GM12865 (cell line): ENCODE measurements around the gene RAP2C.

Experiments used
- DNase-seq: peaks from one replicate; pipeline ENCODE4 v3.0.0; 2010; ENCODE audit warnings: low read depth
- H3K4me3 ChIP-seq: 2 replicates; pipeline ENCODE4 v1.5.1; 2011; ENCODE audit warnings: mild to moderate bottlenecking, low read depth, low read length, control low read depth
- CTCF ChIP-seq: IDR thresholded peaks from 2 replicates; pipeline ENCODE4 v1.5.1; 2011; ENCODE audit warnings: low read length, control low read depth, low read depth, inconsistent platforms; ENCODE audit not compliant: insufficient read depth; ENCODE audit errors: missing control alignments

The RAP2C gene

GRCh38 chrX:132235488-132235887 is 16.2 kb upstream of the RAP2C start:
- H3K4me3 ChIP-seq, result no peak overlapping the region
- TF ChIP-seq CTCF, result no peak
- DNase-seq, result no peak

- no peak for DNase-seq
- H3K4me3 ChIP-seq, result no peak overlapping the region
- TF ChIP-seq CTCF, result no peak
These were observed 12.3 kb upstream of the RAP2C start for GRCh38 chrX:132231587-132231986.

GRCh38 chrX:132227383-132228112 is 8.3 kb upstream of the RAP2C start:
- H3K4me3 ChIP-seq, result no peak overlapping the region
- TF ChIP-seq CTCF, result no peak
- DNase-seq, result no peak

GRCh38 chrX:132226169-132226568 is 6.9 kb upstream of the RAP2C start:
- no peak overlapping the region for H3K4me3 ChIP-seq
- DNase-seq, result no peak
- peak; percentile 27 for TF ChIP-seq CTCF

GRCh38 chrX:132218100-132218812 is 991 bp downstream of the RAP2C start:
- peak overlapping the region; percentile 89 for H3K4me3 ChIP-seq
- DNase-seq, result peak; percentile 90
- no peak for TF ChIP-seq CTCF

- DNase-seq, result peak; percentile 87
- H3K4me3 ChIP-seq, result peak overlapping the region; percentile 89
- no peak for TF ChIP-seq CTCF
These were observed 1.8 kb downstream of the RAP2C start for GRCh38 chrX:132217203-132218073.
